Left lung (tissue), 10 donors: Measurements from ENCODE around the gene HAPSTR1. TPM values are rescaled to one million over a fixed set of nuclear protein-coding genes. Genes with fewer than 3 reads are reported as not detected.

Experiments
- ATAC-seq: fragments of 200-7000 bp; cut with Tn5 transposase; one replicate; pipeline ENCODE4 v1.9.1; 2020; ENCODE audit warnings: moderate library complexity
- DNase-seq, 4 donors: peaks; one replicate each; pipeline ENCODE4 v3.0.0-alpha.2; 2013 to 2020
- H3K27ac ChIP-seq, 2 donors: fragments of 200-600 bp; sonication (generic) in 1 of 2; one replicate each; pipeline versions ENCODE4 v1.5.0 to v1.8.0; 2020 to 2021
- H3K27me3 ChIP-seq, 2 donors: fragments of 200-600 bp; sonication (generic) in 1 of 2; one replicate each; pipeline versions ENCODE4 v1.5.0 to v1.8.0; 2020 to 2021
- H3K36me3 ChIP-seq, 2 donors: fragments of 200-600 bp; sonication (generic) in 1 of 2; one replicate each; pipeline versions ENCODE4 v1.5.0 to v1.8.0; 2020 to 2021
- H3K4me1 ChIP-seq, 2 donors: fragments of 200-600 bp; one replicate each; pipeline ENCODE4 v1.8.0; 2021
- H3K4me3 ChIP-seq, 2 donors: fragments of 200-600 bp; sonication (generic) in 1 of 2; one replicate each; pipeline versions ENCODE4 v1.5.0 to v1.8.0; 2020 to 2021; ENCODE audit warnings: mild to moderate bottlenecking in 1 of 2
- H3K9me3 ChIP-seq, 2 donors: fragments of 200-600 bp; sonication (generic) in 1 of 2; one replicate each; pipeline versions ENCODE4 v1.5.0 to v1.8.0; 2020 to 2021
- intact Hi-C, 2 donors: fragments of 100-400 bp; cut with DNase I; formaldehyde crosslinking; loops; one replicate each; pipeline versions ENCODE4 v1.11.2 to v1.14.2; 2022
- polyA plus RNA-seq, 6 donors: library from polyadenylated mRNA; unstranded; fragments of 120-200 nt; gene quantifications; one replicate each; pipeline ENCODE4 v1.2.1, GENCODE V29; 2013; ENCODE audit not compliant: insufficient read length in 6 of 6
- total RNA-seq, 2 donors: library from RNA; stranded (reverse); fragmentation: NEBNext Ultra II Directional; extraction: Animal tissue kit (Norgen Biotek cat#: 25700); gene quantifications; one replicate each; pipeline ENCODE4 v1.2.1, GENCODE V29; 2021
- TF ChIP-seq, protein P1 (sequence below), 2 donors: fragments of 200-600 bp; sonication (generic) in 1 of 2; IDR thresholded peaks; one replicate each; pipeline versions ENCODE4 v1.5.0 to v1.8.0; 2021; ENCODE audit warnings: antibody characterized with exemption in 2 of 2
- donor health status: DM: no; HTN: yes; CAD: no.
- donor health status: DM: no; HTN: no; CAD: no.

The HAPSTR1 gene
- total and polyA plus RNA-seq, 8 donors, result 41.9 to 62.8 (median 45.0) TPM

DNA sequence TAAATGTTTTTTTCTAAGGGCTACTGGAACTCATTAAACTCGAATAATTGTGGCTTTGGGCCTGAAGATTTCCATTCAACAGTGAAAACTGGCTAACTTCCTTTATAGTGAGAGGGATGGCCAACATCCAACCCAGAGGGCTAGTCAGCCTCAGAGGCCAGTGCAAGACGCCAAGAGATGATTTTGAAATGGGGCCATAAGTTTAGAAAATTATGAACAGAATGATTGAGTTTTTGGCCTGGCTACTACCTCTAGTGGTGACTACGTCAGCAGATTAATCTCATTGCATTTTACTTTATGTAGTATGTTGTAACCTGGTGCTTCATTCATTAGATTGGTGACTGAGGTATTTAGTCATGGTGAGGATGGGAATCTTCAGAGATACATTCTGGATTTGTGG lies 28.4 kb downstream of the HAPSTR1 start:
- TF ChIP-seq, protein P1, sequence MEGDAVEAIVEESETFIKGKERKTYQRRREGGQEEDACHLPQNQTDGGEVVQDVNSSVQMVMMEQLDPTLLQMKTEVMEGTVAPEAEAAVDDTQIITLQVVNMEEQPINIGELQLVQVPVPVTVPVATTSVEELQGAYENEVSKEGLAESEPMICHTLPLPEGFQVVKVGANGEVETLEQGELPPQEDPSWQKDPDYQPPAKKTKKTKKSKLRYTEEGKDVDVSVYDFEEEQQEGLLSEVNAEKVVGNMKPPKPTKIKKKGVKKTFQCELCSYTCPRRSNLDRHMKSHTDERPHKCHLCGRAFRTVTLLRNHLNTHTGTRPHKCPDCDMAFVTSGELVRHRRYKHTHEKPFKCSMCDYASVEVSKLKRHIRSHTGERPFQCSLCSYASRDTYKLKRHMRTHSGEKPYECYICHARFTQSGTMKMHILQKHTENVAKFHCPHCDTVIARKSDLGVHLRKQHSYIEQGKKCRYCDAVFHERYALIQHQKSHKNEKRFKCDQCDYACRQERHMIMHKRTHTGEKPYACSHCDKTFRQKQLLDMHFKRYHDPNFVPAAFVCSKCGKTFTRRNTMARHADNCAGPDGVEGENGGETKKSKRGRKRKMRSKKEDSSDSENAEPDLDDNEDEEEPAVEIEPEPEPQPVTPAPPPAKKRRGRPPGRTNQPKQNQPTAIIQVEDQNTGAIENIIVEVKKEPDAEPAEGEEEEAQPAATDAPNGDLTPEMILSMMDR (IDR thresholded peaks at IDR 0.05), result no peak
- DNase-seq (no peak), ATAC-seq (peak; percentile 14)
- peaks cover 0 to 63% of the 10 kb centered on the region in 2 donors for H3K36me3 ChIP-seq
- H3K27ac ChIP-seq, result no peak overlapping the region
- H3K9me3 ChIP-seq, result no peaks in the 10 kb centered on the region
- H3K4me3 ChIP-seq, result no peak overlapping the region
- peaks cover 1 to 75% of the 10 kb centered on the region in 2 donors for H3K4me1 ChIP-seq
- intact Hi-C loops, result no loop called here
- no peaks in the 10 kb centered on the region for H3K27me3 ChIP-seq

DNA sequence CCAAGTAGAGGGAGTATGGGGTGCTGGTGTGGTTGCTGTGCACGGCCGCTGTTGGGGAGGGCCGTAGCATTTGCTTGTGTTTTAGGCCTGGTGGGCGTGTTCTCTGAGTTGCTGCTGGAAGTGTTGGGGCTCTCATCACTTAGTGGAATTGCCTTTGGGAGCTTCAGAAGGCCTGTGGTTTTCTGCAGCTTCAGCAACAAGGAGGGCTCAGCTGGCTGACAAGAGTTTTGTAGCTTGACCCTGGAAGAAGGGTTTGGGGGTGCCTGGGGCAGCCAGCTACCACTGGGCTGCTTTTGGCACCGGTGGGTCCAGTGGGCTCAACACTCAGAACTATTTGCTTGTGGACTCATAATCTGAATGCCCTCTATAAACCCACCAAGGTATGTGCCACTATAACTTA lies 30.9 kb downstream of the HAPSTR1 start:
- intact Hi-C loops, result no loop called here
- Histone ChIP-seq H3K36me3 (peaks cover 0 to 54% of the 10 kb centered on the region in 2 donors), H3K27ac (no peak overlapping the region), H3K4me3 (no peak overlapping the region), H3K27me3 (no peaks in the 10 kb centered on the region), H3K4me1 (peaks cover 0 to 65% of the 10 kb centered on the region in 2 donors), H3K9me3 (no peaks in the 10 kb centered on the region)
- TF ChIP-seq, protein P1 (IDR thresholded peaks at IDR 0.05), result no peak
- no peak for DNase-seq
- no peak for ATAC-seq

DNA sequence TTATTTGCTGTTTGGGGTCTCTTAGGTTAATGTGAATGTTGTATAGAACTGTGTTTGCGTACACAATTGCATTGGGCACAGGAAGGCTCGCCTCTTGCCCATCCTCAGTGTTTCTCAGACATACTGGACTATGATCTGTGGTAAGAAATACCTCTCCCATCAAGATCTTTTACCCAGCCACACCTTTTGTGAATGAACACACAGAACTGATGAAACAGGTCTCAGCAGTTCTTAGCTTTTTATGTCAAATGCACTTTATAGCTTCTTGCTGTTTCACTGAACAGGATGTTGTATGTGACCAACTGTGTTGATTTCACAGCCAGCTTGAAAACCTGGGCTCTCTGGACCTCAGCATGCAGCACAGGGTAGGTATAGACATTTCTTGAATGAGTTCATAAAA lies 31.5 kb downstream of the HAPSTR1 start:
- no peak for ATAC-seq

DNA sequence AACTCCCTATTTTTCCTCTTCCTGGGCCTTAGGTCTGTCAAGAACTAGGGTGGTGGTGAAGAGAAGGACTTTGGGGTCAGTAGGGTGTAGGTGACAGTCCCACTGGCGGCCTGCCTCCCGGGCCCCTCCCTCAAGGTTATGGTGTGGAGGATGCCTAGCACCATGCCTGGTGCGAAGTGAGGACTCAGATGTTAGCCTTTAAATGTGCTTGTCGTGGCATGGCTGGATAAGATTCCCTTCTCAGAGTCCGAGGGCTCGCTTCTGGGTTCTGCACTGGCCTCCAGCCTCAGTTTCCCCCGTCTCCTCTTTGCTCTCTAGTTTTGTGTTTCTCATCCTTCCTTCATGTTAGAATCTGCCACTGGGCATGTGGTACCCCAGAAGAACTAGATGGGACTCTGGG lies 32.0 kb downstream of the HAPSTR1 start:
- Histone ChIP-seq H3K27me3 (no peaks in the 10 kb centered on the region), H3K9me3 (no peaks in the 10 kb centered on the region), H3K4me1 (peaks cover 0 to 66% of the 10 kb centered on the region in 2 donors), H3K27ac (peak overlapping the region in 1 of 2 donors; percentile 53), H3K36me3 (peaks cover 0 to 44% of the 10 kb centered on the region in 2 donors), H3K4me3 (no peak overlapping the region)
- no peak for DNase-seq
- no peak for ATAC-seq
- TF ChIP-seq, protein P1 (IDR thresholded peaks at IDR 0.05), result no peak
- intact Hi-C loops, result no loop called here

More for the DNA sequence above, 31.5 kb downstream of the HAPSTR1 start:
- intact Hi-C loops, result no loop called here
- Histone ChIP-seq H3K9me3 (no peaks in the 10 kb centered on the region), H3K27ac (no peak overlapping the region), H3K4me3 (no peak overlapping the region), H3K4me1 (peaks cover 0 to 65% of the 10 kb centered on the region in 2 donors), H3K27me3 (no peaks in the 10 kb centered on the region), H3K36me3 (peaks cover 0 to 48% of the 10 kb centered on the region in 2 donors)
- DNase-seq, result no peak
- TF ChIP-seq, protein P1 (IDR thresholded peaks at IDR 0.05), result no peak

DNA sequence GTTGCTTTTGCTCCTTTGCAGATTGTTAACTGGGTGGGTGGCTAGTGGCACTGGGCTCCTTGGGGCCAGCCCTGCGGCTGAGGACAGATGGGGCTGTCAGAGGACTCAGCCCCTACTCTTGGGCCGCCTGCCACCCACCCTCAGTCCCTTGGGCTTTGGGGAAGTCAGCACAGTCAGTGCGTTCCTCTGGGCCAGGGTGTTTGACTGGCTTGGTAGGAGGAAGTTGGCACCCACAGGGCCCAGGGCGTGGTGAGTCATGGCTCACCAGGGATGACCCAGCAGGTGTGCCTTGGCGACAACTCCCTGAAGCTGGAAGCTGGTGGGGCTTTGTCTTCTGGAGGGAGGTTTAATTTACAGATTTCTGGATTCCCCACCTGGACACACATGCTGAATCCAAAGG lies 32.4 kb downstream of the HAPSTR1 start:
- Histone ChIP-seq H3K4me1 (peaks cover 0 to 66% of the 10 kb centered on the region in 2 donors), H3K27me3 (no peaks in the 10 kb centered on the region), H3K9me3 (no peaks in the 10 kb centered on the region), H3K27ac (peak overlapping the region in 1 of 2 donors; percentile 53), H3K36me3 (peaks cover 0 to 39% of the 10 kb centered on the region in 2 donors), H3K4me3 (no peak overlapping the region)
- ATAC-seq, result peak; percentile 76
- DNase-seq, result peak in 2 of 4 donors; percentile 75 to 93
- TF ChIP-seq, protein P1 (IDR thresholded peaks at IDR 0.05), result no peak
- intact Hi-C loops, result no loop called here
